Stomach (tissue), 9 donors: ENCODE measurements around the gene SIX6. TPM values are rescaled to one million over a fixed set of nuclear protein-coding genes. Genes with fewer than 3 reads are reported as not detected.
A peak's percentile ranks its signal among the peaks of the same experiment; 100 is the strongest.

Experiments used
- DNase-seq, 2 donors: peaks; one replicate each; pipeline versions ENCODE4 v3.0.0 to v3.0.0-alpha.2; 2013 to 2019
- H3K27ac ChIP-seq, 5 donors: fragments of 200-600 bp in 4 of 5; sonication (generic) in 4 of 5; one replicate each; pipeline ENCODE4 v1.5.1; 2013 to 2019; ENCODE audit warnings: mild to moderate bottlenecking in 1 of 5, moderate library complexity in 1 of 5
- H3K27me3 ChIP-seq, 3 donors: fragments of 200-600 bp; sonication (generic); one replicate each; pipeline ENCODE4 v1.5.1; 2017 to 2019; ENCODE audit warnings: mixed run types in 1 of 3
- H3K36me3 ChIP-seq, 4 donors: fragments of 200-600 bp; sonication (generic); 1 replicate in 3 of 4; 2 replicates in 1 of 4; pipeline ENCODE4 v1.5.1; 2016 to 2019
- H3K4me1 ChIP-seq, 4 donors: fragments of 200-600 bp; sonication (generic); one replicate each; pipeline ENCODE4 v1.5.1; 2016 to 2019
- H3K4me3 ChIP-seq, 4 donors: fragments of 200-600 bp; sonication (generic) in 3 of 4; one replicate each; pipeline ENCODE4 v1.5.1; 2016 to 2019; ENCODE audit warnings: mild to moderate bottlenecking in 1 of 4
- H3K9me3 ChIP-seq, 4 donors: fragments of 200-600 bp; sonication (generic); one replicate each; pipeline ENCODE4 v1.5.1; 2016 to 2019
- CTCF ChIP-seq, 7 experiments: fragments of 450-650 bp in 4 of 7; fragments of 200-600 bp in 3 of 7; sonication (generic) in 3 of 7; IDR thresholded peaks; one replicate each; pipeline ENCODE4 v1.5.1; 2016 to 2019; ENCODE audit warnings: antibody characterized with exemption in 7 of 7, control low read depth in 2 of 7, mild to moderate bottlenecking in 1 of 7
- EP300 ChIP-seq: sonication (generic); formaldehyde crosslinking; IDR thresholded peaks from one replicate; pipeline ENCODE4 v1.6.1; 2017; ENCODE audit warnings: antibody characterized with exemption
- POLR2A ChIP-seq, 4 donors: fragments of 450-650 bp; IDR thresholded peaks; one replicate each; pipeline ENCODE4 v1.6.1; 2016; ENCODE audit warnings: antibody characterized with exemption in 4 of 4, control low read depth in 2 of 4, mild to moderate bottlenecking in 1 of 4, moderate library complexity in 1 of 4
- POLR2AphosphoS5 ChIP-seq, 3 donors: sonication (generic); formaldehyde crosslinking; IDR thresholded peaks; one replicate each; pipeline ENCODE4 v1.6.1; 2016; ENCODE audit warnings: antibody characterized with exemption in 3 of 3
- WGBS, 5 donors: extraction: QIAGEN DNeasy Blood & Tissue Kit in 3 of 5; methylation state at CpG; one replicate each; pipeline versions ENCODE4 v1.1.5 to v1.1.7; 2013 to 2018; 5-methylcytosine and 5-hydroxymethylcytosine counted together
- intact Hi-C: fragments of 100-400 bp; cut with DNase I; formaldehyde crosslinking; loops from one replicate; pipeline ENCODE4 v1.15.1; 2023; ENCODE audit warnings: low total_unique reads
- polyA plus RNA-seq, 3 donors: library from polyadenylated mRNA; stranded (reverse); fragments of 200-250 nt; gene quantifications; one replicate each; pipeline ENCODE4 v1.2.3, GENCODE V29; 2013
- small RNA-seq, 4 donors: library from RNA; depleted of rRNA; stranded (forward); fragments of <200 nt; gene quantifications; one replicate each; pipeline ENCODE3, GENCODE V24; 2016
- total RNA-seq, 5 donors: library from RNA; depleted of rRNA; stranded (reverse); fragments of >200 nt; gene quantifications; one replicate each; pipeline versions ENCODE4 v1.1.0 to v1.2.3, GENCODE V29; 2014 to 2016
- donor health status: healthy with polysubstance abuse.
- donor health status: Bipolar disorder and iron deficiency.
- donor health status: healthy.

SIX6 gene
- total and polyA plus RNA-seq, 8 donors: not detected

GRCh38 chr14:60537663-60538062 lies 28.7 kb downstream of the SIX6 start:
- TF ChIP-seq POLR2A (IDR thresholded peaks at IDR 0.05): no peak
- TF ChIP-seq EP300: no peak
- no peak for TF ChIP-seq CTCF (IDR thresholded peaks at IDR 0.05)
- no peak for TF ChIP-seq POLR2AphosphoS5 (IDR thresholded peaks at IDR 0.05)
- DNase-seq: no peak

DNA sequence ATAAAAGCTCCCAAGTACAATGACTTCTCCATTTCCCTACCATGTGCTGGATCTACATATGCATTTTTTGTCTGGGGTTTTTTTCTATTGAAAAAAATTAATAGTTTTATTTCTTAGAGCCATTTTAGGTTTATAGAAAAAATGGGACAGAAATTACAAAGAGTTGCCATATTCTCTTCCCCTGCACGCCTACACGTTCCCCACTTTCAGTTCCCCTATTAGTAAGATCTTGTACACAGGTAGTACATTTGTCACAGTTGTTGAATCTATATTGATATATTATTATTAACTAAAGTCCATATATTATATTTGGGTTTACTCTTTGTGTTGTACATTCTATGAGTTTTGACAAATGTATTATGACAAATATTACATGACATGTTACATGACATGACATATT lies 35.7 kb downstream of the SIX6 start:
- DNase-seq: no peak
- intact Hi-C loops: no loop called here
- H3K27me3 ChIP-seq: no peaks in the 10 kb centered on the region
- 71 to 91% (median 84%) methylated on average over 2 of the region's 2 CpGs for WGBS, 5 donors
- TF ChIP-seq CTCF (IDR thresholded peaks at IDR 0.05): no peak
- no peak overlapping the region for H3K4me3 ChIP-seq
- no peaks in the 10 kb centered on the region for H3K4me1 ChIP-seq
- no peaks in the 10 kb centered on the region for H3K36me3 ChIP-seq
- peaks cover 0 to 23% (median 17%) of the 10 kb centered on the region in 4 donors for H3K9me3 ChIP-seq
- H3K27ac ChIP-seq: no peak overlapping the region

More at GRCh38 chr14:60537663-60538062, 28.7 kb downstream of the SIX6 start:
- Histone ChIP-seq H3K9me3 (peaks cover 0 to 7% (median 3%) of the 10 kb centered on the region in 4 donors), H3K27me3 (no peaks in the 10 kb centered on the region), H3K4me3 (no peak overlapping the region), H3K27ac (no peak overlapping the region), H3K4me1 (no peaks in the 10 kb centered on the region), H3K36me3 (no peaks in the 10 kb centered on the region)
- intact Hi-C loops: no loop called here

DNA sequence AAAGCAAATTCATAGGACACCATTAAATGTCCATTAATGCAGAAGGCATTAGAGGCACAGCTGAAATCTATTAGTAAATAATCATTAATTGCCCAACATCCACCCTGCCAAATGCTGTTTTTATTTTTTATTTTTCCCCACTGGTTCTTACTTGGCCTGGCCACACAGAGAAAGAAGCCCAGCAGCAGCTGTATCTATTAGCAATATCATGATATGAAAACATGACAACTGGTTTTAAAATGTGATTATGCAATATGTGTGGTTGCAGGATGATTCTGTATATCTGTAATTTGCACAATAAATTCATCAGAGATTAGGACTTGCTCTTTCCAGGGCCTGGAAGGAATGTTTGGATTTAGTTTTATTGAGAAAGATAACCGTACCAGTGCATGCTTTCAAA lies 44.9 kb downstream of the SIX6 start:
- Histone ChIP-seq H3K27me3 (peaks cover 0 to 9% (median 0%) of the 10 kb centered on the region in 3 donors), H3K27ac (no peak overlapping the region), H3K4me1 (peaks cover 0 to under 1% (median 0%) of the 10 kb centered on the region in 4 donors), H3K4me3 (no peak overlapping the region), H3K9me3 (no peaks in the 10 kb centered on the region), H3K36me3 (no peaks in the 10 kb centered on the region)
- intact Hi-C loops: no loop called here
- DNase-seq: no peak
- TF ChIP-seq CTCF (IDR thresholded peaks at IDR 0.05): no peak
- TF ChIP-seq EP300: no peak
- TF ChIP-seq POLR2AphosphoS5 (IDR thresholded peaks at IDR 0.05): no peak
- no peak for TF ChIP-seq POLR2A (IDR thresholded peaks at IDR 0.05)
- 42 to 77% (median 76%) methylated on average over 1 of the region's 1 CpG for whole genome bisulfite sequencing, 5 donors

DNA sequence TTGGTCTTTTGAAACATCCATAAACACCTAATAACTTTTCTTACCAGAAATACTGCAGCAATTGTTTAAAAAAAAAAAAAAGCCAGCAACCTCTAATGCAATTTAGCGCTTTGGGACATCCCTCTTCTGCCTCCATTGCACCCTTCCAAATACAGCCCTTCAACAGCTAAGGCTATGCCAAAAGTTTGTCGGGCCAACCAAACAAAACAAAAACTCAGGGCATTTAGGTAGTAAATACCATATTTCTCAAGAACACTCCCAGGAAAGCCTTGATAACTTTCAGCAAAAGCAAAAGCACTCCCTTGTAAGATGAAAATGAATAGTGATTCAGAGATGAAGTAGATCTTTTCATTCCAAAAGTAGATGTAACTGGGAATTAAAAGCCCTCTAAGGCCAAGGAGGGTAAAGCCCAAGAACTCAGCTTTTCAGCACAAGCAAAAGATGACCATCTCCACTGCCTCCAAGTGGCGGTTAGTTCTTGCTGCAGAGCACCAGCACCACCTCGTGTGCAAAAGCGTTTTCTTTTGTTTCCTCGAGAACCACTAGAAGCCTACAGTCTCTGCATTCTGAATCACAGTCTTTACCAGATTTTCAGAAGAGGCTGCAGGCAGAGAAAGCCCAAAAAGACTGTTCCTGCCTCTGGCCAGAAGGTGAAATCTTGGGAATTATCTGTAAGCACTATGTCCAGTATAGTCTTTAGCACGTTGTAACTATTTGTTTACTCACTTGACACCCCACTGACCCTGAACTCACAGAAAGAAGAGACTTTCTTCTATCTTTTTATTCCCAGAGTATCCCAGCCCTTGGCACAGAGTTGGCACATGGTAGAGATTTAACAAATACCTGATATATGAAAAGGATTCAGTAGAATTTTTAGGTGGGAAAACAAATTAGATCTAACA lies 53.1 kb downstream of the SIX6 start:
- Histone ChIP-seq H3K27me3 (no peaks in the 10 kb centered on the region), H3K9me3 (no peaks in the 10 kb centered on the region), H3K27ac (no peak overlapping the region), H3K4me1 (peaks cover 0 to 26% (median 11%) of the 10 kb centered on the region in 4 donors), H3K36me3 (no peaks in the 10 kb centered on the region), H3K4me3 (no peak overlapping the region)
- WGBS, 5 donors: 22 to 28% (median 24%) methylated on average over 7 of the region's 7 CpGs
- TF ChIP-seq CTCF (IDR thresholded peaks at IDR 0.05) (peak in 5 of 7 experiments; percentile 38 to 65 (median 45)), POLR2AphosphoS5 (IDR thresholded peaks at IDR 0.05) (no peak)
- intact Hi-C loops: no loop called here
- DNase-seq: peak; percentile 44 to 87

Small RNA genes within 50 kb of the gene (small RNA-seq; reads per million reads assigned to genes)
- gene AL049874.4: 0 reads per million in 4 donors

Other genes with a start within 250 kb of the SIX6 start
- under 1 TPM in 1 of 5 donors, not detected in 4; 0.55 TPM for gene C14orf39, start 23.1 kb upstream of the SIX6 start, total RNA-seq
- gene C14orf39, start 23.1 kb upstream of the SIX6 start, polyA plus RNA-seq: not detected
- 1 to 10 TPM in 1 of 5 donors, under 1 TPM in 1, not detected in 3; 0.73 to 8.0 TPM for gene SIX1, start 140.3 kb downstream of the SIX6 start, total RNA-seq
- under 1 TPM in 2 of 3 donors, not detected in 1; 0.19 to 0.61 TPM for gene SIX1, start 140.3 kb downstream of the SIX6 start, polyA plus RNA-seq
- 1 to 10 TPM in 4 of 5 donors, not detected in 1; 1.8 to 5.8 (median 3.9) TPM for gene SIX4, start 215.2 kb downstream of the SIX6 start, total RNA-seq
- 1 to 10 TPM in 1 of 3 donors, under 1 TPM in 2; 0.35 to 1.5 (median 0.75) TPM for gene SIX4, start 215.2 kb downstream of the SIX6 start, polyA plus RNA-seq
- gene MNAT1, start 225.6 kb downstream of the SIX6 start, total RNA-seq: 100 to 1,000 TPM in 1 of 5 donors, 10 to 100 TPM in 4; 10.3 to 150 (median 43.3) TPM
- 10 to 100 TPM; 13.4 to 20.9 (median 18.9) TPM for gene MNAT1, start 225.6 kb downstream of the SIX6 start, polyA plus RNA-seq